HG03457 (cell line): Measurements from ENCODE around the gene RTCB.

Experiments
- ATAC-seq: cut with Tn5 transposase; IDR thresholded peaks from one replicate; pipeline ENCODE4 v1.9.1; 2021; ENCODE audit warnings: moderate number of reproducible peaks; ENCODE audit not compliant: unreplicated experiment

The RTCB gene

DNA sequence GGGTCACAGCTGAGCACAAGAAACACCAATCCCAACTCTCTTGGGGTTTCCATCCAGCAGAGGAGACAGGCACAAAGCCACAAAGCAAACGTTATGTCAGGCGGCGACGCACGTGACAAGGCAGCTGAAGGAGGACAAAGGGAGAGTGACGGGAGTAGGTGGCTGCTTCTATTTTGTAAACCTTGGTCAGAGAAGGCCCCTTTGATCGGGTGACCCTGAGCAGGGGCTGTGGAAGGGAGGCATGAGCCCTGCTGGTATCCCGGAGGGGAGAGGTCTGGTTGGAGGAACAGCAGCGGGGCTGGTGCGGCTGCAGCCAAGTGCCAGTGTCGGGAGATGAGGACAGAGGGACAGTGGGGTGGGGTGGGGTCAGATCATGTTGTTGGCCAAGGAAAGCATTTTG, 71.6 kb downstream of the RTCB start:
- ATAC-seq = no peak

DNA sequence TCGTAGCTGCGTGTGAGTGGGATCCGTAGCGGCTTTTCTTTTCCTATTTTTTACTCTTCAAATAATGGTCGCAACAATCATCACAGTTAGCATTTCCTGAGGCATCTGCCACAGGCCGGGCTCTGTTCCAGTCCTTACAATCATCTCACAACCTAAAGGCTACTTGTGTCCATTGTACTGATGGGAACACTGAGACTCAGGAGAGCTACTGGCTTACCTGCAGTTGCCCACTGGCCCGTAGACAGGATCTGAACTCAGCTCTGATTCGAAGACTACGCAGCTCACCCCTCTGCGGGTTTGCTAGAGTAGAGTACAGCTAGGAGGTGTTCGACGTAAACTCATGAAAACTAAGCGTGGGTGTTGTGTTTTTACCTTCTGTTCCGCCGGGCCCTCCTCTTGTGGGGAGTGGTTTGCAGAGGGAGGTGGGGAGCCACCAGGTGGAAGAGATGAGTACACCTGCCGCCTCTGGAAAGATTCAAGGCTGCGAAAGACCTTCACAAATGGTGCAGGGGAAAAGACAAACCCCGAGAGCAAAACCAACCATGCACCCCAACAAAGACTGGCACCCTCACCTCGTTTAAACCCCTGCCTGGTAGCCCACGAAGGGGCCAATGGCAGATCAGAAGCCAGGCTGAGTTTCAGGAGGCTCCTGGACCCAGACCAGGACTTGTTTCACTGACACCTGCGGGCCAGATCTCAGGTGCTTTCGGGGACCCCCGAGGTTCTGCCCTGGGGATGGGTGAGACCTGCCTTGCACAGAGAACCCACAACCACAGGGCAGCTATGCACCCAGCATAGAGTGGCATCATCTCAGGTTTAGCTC, 72.6 kb downstream of the RTCB start:
- ATAC-seq = no peak

- no peak for ATAC-seq
Measured at GRCh38 chr22:32338757-32339156, 73.3 kb downstream of the RTCB start.
